MV-4-11 (cell line): ENCODE data around the gene OVCA2.

ENCODE experiments used
- DNase-seq: peaks from one replicate; lab custom pipeline; 2025; lab: John Stamatoyannopoulos, UW

The OVCA2 gene

DNA sequence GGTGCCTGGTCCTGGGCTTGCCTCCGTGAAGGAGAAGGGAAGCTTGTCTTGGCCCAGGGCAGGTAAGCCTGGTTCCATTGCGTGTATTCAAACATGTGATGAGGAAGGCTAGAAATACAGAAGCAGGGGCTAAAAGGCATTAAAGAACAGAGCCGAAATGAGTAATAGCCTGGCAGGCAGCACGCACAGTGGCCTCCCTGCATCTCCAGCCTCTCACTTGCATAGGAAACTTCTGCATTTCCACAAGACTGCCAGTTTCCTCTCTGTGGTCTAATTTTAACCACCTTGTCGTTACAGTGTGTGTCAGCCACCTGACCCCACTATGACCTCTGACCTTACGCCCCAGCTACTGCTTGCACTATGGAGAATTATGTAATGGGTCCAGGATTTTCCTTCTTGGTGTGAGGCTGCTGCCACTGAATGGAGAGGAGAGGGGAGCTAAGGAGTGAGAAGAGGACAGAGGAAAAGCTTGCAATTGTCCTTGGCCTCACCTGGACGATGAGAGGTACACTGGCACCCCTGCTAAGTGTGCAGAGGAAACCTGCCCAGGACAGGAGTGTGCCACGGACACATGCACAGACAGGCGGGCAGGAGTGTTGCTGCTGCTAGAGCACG lies 45.9 kb downstream of the OVCA2 start:
- peak; percentile 99 for DNase-seq

DNA sequence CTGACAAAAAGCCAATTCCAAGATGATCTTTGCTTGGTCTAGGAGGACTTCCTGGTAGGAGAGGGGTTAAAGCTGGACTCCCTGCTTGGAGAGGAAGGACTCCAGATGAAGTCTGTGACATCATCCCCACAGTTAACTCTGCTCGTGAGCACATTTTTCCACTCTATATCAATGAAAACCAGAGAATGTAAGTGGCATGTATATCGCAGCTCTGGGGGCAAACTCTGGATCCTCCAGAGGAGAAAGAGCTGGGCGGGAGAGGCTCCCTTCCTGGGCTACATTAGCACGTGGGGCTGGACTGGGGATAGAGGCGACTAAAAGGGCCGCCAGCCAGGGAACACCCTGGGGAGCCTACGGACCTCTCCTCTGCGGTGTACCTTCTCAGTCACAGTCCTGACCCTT lies 47.2 kb downstream of the OVCA2 start:
- DNase-seq = peak; percentile 48

DNA sequence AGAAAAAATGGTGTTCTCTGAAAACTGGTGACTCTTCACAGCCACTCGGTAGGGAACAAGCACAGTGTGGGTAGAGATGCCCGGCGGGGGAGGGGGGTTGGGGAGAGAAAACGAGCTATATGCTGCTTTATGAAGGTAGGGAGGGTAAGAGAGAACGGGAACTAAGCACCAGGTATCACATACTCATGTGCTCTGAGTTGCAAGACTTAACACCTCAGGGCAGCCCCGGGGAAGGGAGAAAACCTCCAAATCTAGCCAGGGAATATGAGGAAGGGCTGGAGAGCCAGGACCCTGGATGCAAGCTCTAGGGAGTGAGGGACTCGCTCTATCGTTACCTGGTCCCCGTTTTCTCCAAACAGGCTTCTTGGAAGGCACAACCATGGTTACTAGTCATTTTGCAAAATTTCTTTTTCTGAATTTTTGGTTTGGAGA lies 48.4 kb downstream of the OVCA2 start:
- no peak for DNase-seq

DNA sequence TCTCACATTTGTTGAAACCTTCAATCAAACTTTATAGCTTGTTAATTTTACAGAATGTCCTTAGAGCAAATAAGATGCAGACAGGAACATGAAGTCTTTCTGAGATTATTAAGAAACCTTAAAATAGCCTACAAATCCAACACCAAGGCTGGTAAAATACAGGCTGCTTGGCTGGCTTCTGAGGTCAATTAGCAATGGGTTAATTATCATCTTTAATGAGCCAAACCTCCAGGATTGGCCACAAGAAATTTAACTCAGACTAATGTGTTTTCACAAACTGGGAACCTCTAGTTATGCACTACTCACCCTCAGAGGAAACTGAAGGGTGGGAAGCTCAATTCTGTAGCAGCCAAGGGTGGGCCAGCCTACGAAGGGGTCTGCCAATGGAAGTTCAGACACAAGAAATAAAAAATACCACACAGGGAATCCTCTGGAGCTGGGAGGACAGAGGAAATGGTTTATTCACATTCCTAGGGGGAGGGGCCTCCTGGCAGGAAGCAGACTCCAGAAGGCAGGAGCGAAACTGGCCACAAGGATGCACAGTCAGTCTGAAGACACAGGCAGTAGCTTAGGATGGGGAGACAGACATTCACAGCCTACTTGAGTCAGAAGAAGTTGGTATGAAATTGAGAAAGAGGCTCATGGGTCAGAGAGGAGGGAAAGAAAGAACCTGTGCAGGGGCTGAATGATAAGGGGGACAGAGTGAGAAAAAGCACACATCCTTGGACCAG lies 49.1 kb downstream of the OVCA2 start:
- DNase-seq = no peak

DNA sequence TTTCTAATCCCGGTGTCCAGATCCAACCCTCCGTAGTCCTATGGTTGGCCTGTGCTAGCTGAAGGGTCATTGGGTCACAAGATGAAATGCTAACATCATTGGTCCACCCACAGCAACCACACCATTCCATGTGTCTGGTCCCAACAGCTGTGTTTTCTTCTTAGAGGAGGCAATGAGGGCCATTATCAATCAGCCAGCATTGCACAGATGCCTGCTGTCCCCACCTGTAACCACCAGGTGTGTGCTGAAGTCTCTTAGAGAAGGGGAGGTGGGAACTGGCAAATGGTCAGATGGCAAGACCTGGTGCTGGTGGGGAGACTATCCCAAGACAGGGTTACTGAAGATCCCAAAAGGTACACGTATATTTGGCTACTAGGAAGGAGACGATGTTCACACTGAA lies 50.4 kb downstream of the OVCA2 start:
- no peak for DNase-seq
